Gastrocnemius medialis (tissue), 4 donors: ENCODE measurements around the gene ZC3H12A.

Source experiments
- CTCF ChIP-seq, 5 experiments: fragments of 450-650 bp in 3 of 5; fragments of 200-600 bp in 2 of 5; sonication (generic) in 2 of 5; IDR thresholded peaks in 4 of 5; conservative IDR thresholded peaks in 1 of 5; 1 replicate in 4 of 5; 2 replicates in 1 of 5; pipeline ENCODE4 v1.5.1; 2016 to 2019; ENCODE audit warnings: antibody characterized with exemption in 5 of 5, mild to moderate bottlenecking in 3 of 5, moderate library complexity in 3 of 5
- POLR2A ChIP-seq, 2 donors: fragments of 450-650 bp; IDR thresholded peaks; one replicate each; pipeline ENCODE4 v1.6.1; 2017; ENCODE audit warnings: antibody characterized with exemption in 2 of 2, mild to moderate bottlenecking in 2 of 2, moderate library complexity in 2 of 2

- TF ChIP-seq CTCF (IDR thresholded peaks at IDR 0.05 in 4 of 5, conservative IDR thresholded peaks at IDR 0.05 in 1 of 5) (no peak), POLR2A (IDR thresholded peaks at IDR 0.05) (no peak)
These were observed 27.7 kb downstream of the ZC3H12A start for GRCh38 chr1:37502104-37502503.
